Aorta (tissue), 5 donors: ENCODE data around the gene NOL4L. TPM values are rescaled to one million over a fixed set of nuclear protein-coding genes. Genes with fewer than 3 reads are reported as not detected.
"Not testable (repeated sequence)": the region's sequence is repeated elsewhere in the genome, so short reads cannot be mapped to it uniquely, and the experiment has no call there.

Source experiments
- ATAC-seq: fragments of 200-7000 bp; cut with Tn5 transposase; one replicate; pipeline ENCODE4 v1.9.1; 2022; ENCODE audit warnings: moderate library complexity; ENCODE audit not compliant: low FRiP score
- DNase-seq, 2 donors: peaks; one replicate each; pipeline ENCODE4 v3.0.0-alpha.2; 2020
- H3K27ac ChIP-seq, 2 donors: one replicate each; pipeline ENCODE4 v1.5.1; 2013; ENCODE audit warnings: low read length in 2 of 2, mild to moderate bottlenecking in 2 of 2, moderate library complexity in 2 of 2, control low read depth in 1 of 2, inconsistent platforms in 1 of 2, low read depth in 1 of 2
- H3K27me3 ChIP-seq, 2 donors: one replicate each; pipeline ENCODE4 v1.6.1; 2013; ENCODE audit warnings: control low read depth in 1 of 2, low read length in 1 of 2, mild to moderate bottlenecking in 1 of 2, moderate library complexity in 1 of 2; ENCODE audit not compliant: insufficient read depth in 2 of 2, control insufficient read depth in 1 of 2
- H3K36me3 ChIP-seq, 2 donors: one replicate each; pipeline ENCODE4 v1.6.1; 2013; ENCODE audit warnings: control low read depth in 1 of 2, low read length in 1 of 2, mild to moderate bottlenecking in 1 of 2; ENCODE audit not compliant: insufficient read depth in 2 of 2, control insufficient read depth in 1 of 2
- H3K4me1 ChIP-seq, 2 donors: one replicate each; pipeline ENCODE4 v1.6.1; 2013; ENCODE audit warnings: low read length in 2 of 2, control low read depth in 1 of 2, mild to moderate bottlenecking in 1 of 2, moderate library complexity in 1 of 2; ENCODE audit not compliant: insufficient read depth in 2 of 2, control insufficient read depth in 1 of 2
- H3K4me3 ChIP-seq, 2 donors: one replicate each; pipeline ENCODE4 v1.5.1; 2013; ENCODE audit warnings: low read length in 2 of 2, control low read depth in 1 of 2, mild to moderate bottlenecking in 1 of 2
- H3K9me3 ChIP-seq: one replicate; pipeline ENCODE4 v1.6.1; 2013; ENCODE audit warnings: mild to moderate bottlenecking, low read length; ENCODE audit not compliant: control insufficient read depth
- WGBS, 2 donors: extraction: QIAGEN DNeasy Blood & Tissue Kit; methylation state at CpG; one replicate each; pipeline ENCODE4 v1.1.7; 2013; 5-methylcytosine and 5-hydroxymethylcytosine counted together
- intact Hi-C, 2 donors: fragments of 100-400 bp; cut with DNase I; formaldehyde crosslinking; loops; one replicate each; pipeline versions ENCODE4 v1.14.2 to v1.15.0; 2022
- polyA plus RNA-seq, 2 donors: library from polyadenylated mRNA; stranded (reverse); fragments of 200-250 nt; gene quantifications; one replicate each; pipeline ENCODE4 v1.2.3, GENCODE V29; 2013
- total RNA-seq, 2 donors: library from RNA; stranded (reverse); fragmentation: NEBNext Ultra II Directional; extraction: Animal tissue kit (Norgen Biotek cat#: 25700); gene quantifications; one replicate each; pipeline ENCODE4 v1.2.1, GENCODE V29; 2021
- donor health status: healthy with polysubstance abuse.
- donor health status: Bipolar disorder and iron deficiency.
- donor health status: DM: no; HTN: no; CAD: no.
- donor health status: DM: no; HTN: no; CAD: no.
- donor health status: DM: yes; HTN: yes; CAD: no.

NOL4L gene
- total and polyA plus RNA-seq, 4 donors: 2.3 to 29.5 (median 8.0) TPM

GRCh38 chr20:32581839-32582658 lies 3.1 kb downstream of the NOL4L start:
- intact Hi-C loops: no loop called here
- Histone ChIP-seq H3K27ac (no peak overlapping the region), H3K4me3 (no peak overlapping the region)

GRCh38 chr20:32580970-32581838 lies 3.9 kb downstream of the NOL4L start:
- intact Hi-C loops: no loop called here

More at GRCh38 chr20:32581839-32582658, 3.1 kb downstream of the NOL4L start:
- no peak for ATAC-seq
- Histone ChIP-seq H3K36me3 (no peaks in the 10 kb centered on the region), H3K4me1 (no peaks in the 10 kb centered on the region), H3K27me3 (no peaks in the 10 kb centered on the region), H3K9me3 (no peaks in the 10 kb centered on the region)
- no peak for DNase-seq
- 82 to 83% methylated on average over 20 of the region's 20 CpGs for WGBS, 2 donors

DNA sequence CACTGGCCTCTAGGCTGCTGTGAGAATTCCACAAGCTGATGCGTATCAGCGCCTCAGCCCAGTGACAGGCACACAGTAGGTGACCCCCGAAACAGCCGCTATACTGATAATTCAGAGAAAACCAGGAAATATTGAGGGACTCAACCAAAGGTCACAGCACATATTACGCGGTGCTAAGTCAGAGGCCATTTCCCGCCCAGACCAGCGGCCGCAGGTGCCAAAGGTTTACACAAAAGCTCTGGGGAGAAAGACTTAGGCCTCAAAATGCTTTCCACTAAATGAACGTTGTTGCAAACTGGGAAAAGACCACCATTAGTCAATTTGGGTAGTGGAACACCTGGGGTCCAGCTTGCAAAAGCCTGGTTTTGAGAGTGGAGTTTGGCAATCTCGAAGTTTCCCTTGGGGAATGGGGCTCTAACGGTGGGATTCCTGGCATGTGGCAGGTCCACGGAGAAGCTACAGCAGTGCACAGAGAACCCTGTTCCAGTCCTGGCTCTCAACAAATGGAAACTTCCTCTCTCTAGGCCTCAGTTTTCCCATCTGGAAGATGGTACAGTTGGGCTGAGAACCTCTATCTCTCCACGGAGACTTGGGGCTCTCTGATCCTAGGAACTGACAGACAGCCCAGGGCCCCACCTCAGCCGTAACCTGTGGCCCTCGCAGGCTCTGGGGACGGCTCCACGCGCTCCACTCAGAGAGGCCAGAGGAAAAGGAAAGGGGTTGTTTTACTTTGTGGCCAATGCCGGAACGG lies 4.7 kb downstream of the NOL4L start:
- no peaks in the 10 kb centered on the region for H3K27me3 ChIP-seq
- no peak for DNase-seq
- H3K4me1 ChIP-seq: no peaks in the 10 kb centered on the region
- ATAC-seq: no peak
- intact Hi-C loops: no loop called here
- no peak overlapping the region for H3K4me3 ChIP-seq
- H3K27ac ChIP-seq: no peak overlapping the region
- H3K9me3 ChIP-seq: no peaks in the 10 kb centered on the region
- 90 to 91% methylated on average over 21 of the region's 21 CpGs for WGBS, 2 donors
- no peaks in the 10 kb centered on the region for H3K36me3 ChIP-seq

More at GRCh38 chr20:32580970-32581838, 3.9 kb downstream of the NOL4L start:
- ATAC-seq (no peak), DNase-seq (no peak)
- 83 to 85% methylated on average over 19 of the region's 19 CpGs for WGBS, 2 donors
- Histone ChIP-seq H3K27ac (no peak overlapping the region), H3K9me3 (no peaks in the 10 kb centered on the region), H3K36me3 (no peaks in the 10 kb centered on the region), H3K4me1 (no peaks in the 10 kb centered on the region), H3K4me3 (no peak overlapping the region), H3K27me3 (no peaks in the 10 kb centered on the region)

DNA sequence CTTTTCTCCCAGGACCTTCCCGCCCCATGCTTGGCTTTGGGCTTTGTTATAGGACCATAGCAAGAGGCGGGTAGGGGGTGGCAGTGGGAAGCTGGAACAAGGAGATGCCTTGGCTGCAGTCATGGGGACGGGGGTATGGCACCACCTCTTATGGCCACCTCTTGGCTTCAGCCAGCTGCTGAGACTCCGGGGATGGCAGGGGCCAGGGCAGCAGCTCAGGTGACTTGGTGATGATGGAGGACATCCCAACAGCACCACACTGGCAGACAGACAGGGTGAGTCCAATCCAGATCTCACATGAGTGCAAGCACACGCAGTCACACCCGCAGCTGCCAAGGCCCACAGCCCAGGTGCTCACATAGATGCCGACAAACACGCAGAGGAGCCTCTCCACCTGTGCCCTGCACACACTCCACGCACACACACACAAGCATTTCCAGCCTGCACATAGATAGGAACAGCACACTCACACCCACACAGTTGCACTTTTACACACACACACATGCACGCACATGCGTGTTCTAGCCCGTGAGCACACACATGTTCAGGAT lies 6.2 kb downstream of the NOL4L start:
- H3K27me3 ChIP-seq: no peaks in the 10 kb centered on the region
- no peaks in the 10 kb centered on the region for H3K9me3 ChIP-seq
- no peak overlapping the region for H3K4me3 ChIP-seq
- intact Hi-C loops: no loop called here
- no peak for DNase-seq
- H3K4me1 ChIP-seq: no peaks in the 10 kb centered on the region
- WGBS, 2 donors: 90 to 94% methylated on average over 12 of the region's 12 CpGs
- no peak for ATAC-seq
- H3K27ac ChIP-seq: no peak overlapping the region
- no peaks in the 10 kb centered on the region for H3K36me3 ChIP-seq

DNA sequence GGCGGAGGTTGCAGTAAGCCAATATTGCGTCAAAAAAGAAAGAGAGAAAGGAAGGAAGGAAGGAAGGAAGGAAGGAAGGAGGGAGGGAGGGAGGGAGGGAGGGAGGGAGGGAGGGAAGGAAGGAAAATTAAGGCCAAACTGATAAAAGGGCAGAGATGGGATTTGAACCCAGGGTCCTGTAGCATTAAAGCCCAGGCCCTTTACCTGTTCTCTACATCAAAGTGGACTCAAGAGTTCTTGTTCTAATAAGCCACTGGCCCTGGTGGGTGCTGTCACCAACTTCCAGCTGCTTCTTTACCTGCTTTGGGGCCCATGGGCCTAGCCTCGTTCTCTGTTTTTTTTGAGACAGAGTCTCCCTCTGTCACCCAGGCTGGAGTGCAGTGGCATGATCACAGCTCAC lies 7.1 kb downstream of the NOL4L start:
- H3K27ac ChIP-seq, H3K9me3 ChIP-seq, H3K4me1 ChIP-seq, ATAC-seq, DNase-seq, H3K27me3 ChIP-seq, H3K36me3 ChIP-seq, intact Hi-C loops, H3K4me3 ChIP-seq: not testable (repeated sequence)
- 79 to 100% methylated on average over 3 of the region's 3 CpGs for WGBS, 2 donors

- intact Hi-C loops: no loop called here
- DNase-seq (no peak), ATAC-seq (no peak)
- Histone ChIP-seq H3K9me3 (no peaks in the 10 kb centered on the region), H3K36me3 (no peaks in the 10 kb centered on the region), H3K27ac (no peak overlapping the region), H3K27me3 (no peaks in the 10 kb centered on the region), H3K4me3 (no peak overlapping the region), H3K4me1 (no peaks in the 10 kb centered on the region)
- WGBS, 2 donors: 74 to 77% methylated on average over 4 of the region's 4 CpGs
Observed at GRCh38 chr20:32577657-32578056, 7.5 kb downstream of the NOL4L start.

- Histone ChIP-seq H3K4me1 (no peaks in the 10 kb centered on the region), H3K27ac (no peak overlapping the region), H3K27me3 (no peaks in the 10 kb centered on the region), H3K4me3 (no peak overlapping the region), H3K9me3 (no peaks in the 10 kb centered on the region), H3K36me3 (no peaks in the 10 kb centered on the region)
- ATAC-seq (no peak), DNase-seq (no peak)
- WGBS, 2 donors: 89 to 93% methylated on average over 7 of the region's 7 CpGs
- intact Hi-C loops: no loop called here
Observed at GRCh38 chr20:32577023-32577422, 8.1 kb downstream of the NOL4L start.

DNA sequence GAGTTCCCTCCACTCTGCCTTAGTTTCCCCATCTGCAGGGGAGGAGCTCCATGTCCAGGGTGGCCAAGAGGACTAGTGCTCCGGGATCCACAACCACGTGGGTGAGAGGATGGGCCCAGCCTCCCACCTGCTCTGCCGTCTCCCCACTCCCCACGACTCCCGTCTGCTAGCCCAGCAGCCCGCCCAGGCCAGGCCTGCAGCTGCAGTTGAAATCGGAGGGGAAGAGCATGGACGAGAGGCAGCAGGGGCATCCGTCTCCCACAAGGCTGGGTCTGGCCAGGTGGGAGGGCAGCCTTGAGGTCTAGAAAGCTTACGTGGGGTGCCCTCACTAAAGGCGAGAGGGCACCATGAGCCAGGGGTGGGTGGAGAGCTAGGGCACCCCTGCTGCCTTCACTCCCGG lies 8.6 kb downstream of the NOL4L start:
- H3K27me3 ChIP-seq: no peaks in the 10 kb centered on the region
- 91 to 95% methylated on average over 12 of the region's 12 CpGs for WGBS, 2 donors
- no peak for DNase-seq
- no peaks in the 10 kb centered on the region for H3K36me3 ChIP-seq
- ATAC-seq: no peak
- intact Hi-C loops: no loop called here
- H3K4me1 ChIP-seq: no peaks in the 10 kb centered on the region
- no peak overlapping the region for H3K27ac ChIP-seq
- no peaks in the 10 kb centered on the region for H3K9me3 ChIP-seq
- H3K4me3 ChIP-seq: no peak overlapping the region
